GM23338 (cell line): ENCODE measurements around the gene SFMBT2. TPM values are rescaled to one million over a fixed set of nuclear protein-coding genes. Genes with fewer than 3 reads are reported as not detected.
A peak's percentile ranks its signal among the peaks of the same experiment; 100 is the strongest.

ENCODE experiments used
- ATAC-seq: fragments of 200-7000 bp; cut with Tn5 transposase; 3 replicates; pipeline ENCODE4 v1.9.1; 2020
- DNase-seq: peaks from one replicate; pipeline ENCODE4 v3.0.0-alpha.2; 2015; ENCODE audit warnings: low spot score
- H2AFZ ChIP-seq: fragments of 200-600 bp; sonication (generic); 2 replicates; pipeline ENCODE4 v1.8.0; 2016; ENCODE audit warnings: antibody characterized with exemption, mild to moderate bottlenecking, moderate library complexity
- H3F3A ChIP-seq: fragments of 200-600 bp; sonication (generic); replicated peaks from 2 replicates; pipeline ENCODE4 v1.8.0; 2017; ENCODE audit warnings: antibody characterized with exemption, mixed run types, low read depth
- H3K27ac ChIP-seq: fragments of 200-600 bp; sonication (generic); 2 replicates; pipeline ENCODE4 v1.6.1; 2016; ENCODE audit warnings: low read depth
- H3K27me3 ChIP-seq: fragments of 200-600 bp; sonication (generic); 2 replicates; pipeline ENCODE4 v1.8.0; 2016; ENCODE audit warnings: mild to moderate bottlenecking, mixed run types, moderate library complexity; ENCODE audit not compliant: insufficient read depth
- H3K36me3 ChIP-seq: fragments of 200-600 bp; sonication (generic); 2 replicates; pipeline ENCODE4 v1.8.0; 2016; ENCODE audit warnings: mild to moderate bottlenecking; ENCODE audit not compliant: insufficient read depth
- H3K4me1 ChIP-seq: fragments of 200-600 bp; sonication (generic); 2 replicates; pipeline ENCODE4 v1.8.0; 2016; ENCODE audit warnings: mild to moderate bottlenecking, moderate library complexity; ENCODE audit not compliant: insufficient read depth
- H3K4me2 ChIP-seq: fragments of 200-600 bp; sonication (generic); 2 replicates; pipeline ENCODE4 v1.7.1; 2017; ENCODE audit warnings: mixed run types
- H3K4me3 ChIP-seq: fragments of 200-600 bp; sonication (generic); 2 replicates; pipeline ENCODE4 v1.6.1; 2016; ENCODE audit warnings: mixed run types
- H3K79me2 ChIP-seq: fragments of 200-600 bp; sonication (generic); replicated peaks from 2 replicates; pipeline ENCODE4 v1.8.0; 2017; ENCODE audit warnings: mild to moderate bottlenecking; ENCODE audit not compliant: insufficient read depth
- H3K9me2 ChIP-seq: fragments of 200-600 bp; sonication (generic); 2 replicates; pipeline ENCODE4 v1.8.0; 2017; ENCODE audit not compliant: insufficient read depth
- H4K20me1 ChIP-seq: fragments of 200-600 bp; sonication (generic); replicated peaks from 2 replicates; pipeline ENCODE4 v1.8.0; 2017; ENCODE audit warnings: mild to moderate bottlenecking; ENCODE audit not compliant: insufficient read depth
- H3K27ac Mint-ChIP-seq: 2 replicates; pipeline ENCODE4 v1.8.0; 2020; ENCODE audit warnings: inconsistent platforms, mild to moderate bottlenecking, moderate library complexity, mixed read lengths
- H3K27me3 Mint-ChIP-seq: 3 replicates; pipeline ENCODE4 v1.8.0; 2022; ENCODE audit warnings: low read depth, mild to moderate bottlenecking, moderate library complexity, mixed read lengths, inconsistent platforms; ENCODE audit not compliant: insufficient read depth, poor library complexity
- H3K36me3 Mint-ChIP-seq: 3 replicates; pipeline ENCODE4 v1.8.0; 2021; ENCODE audit warnings: low read depth, mild to moderate bottlenecking, inconsistent platforms, moderate library complexity, mixed read lengths
- H3K4me1 Mint-ChIP-seq: 3 replicates; pipeline ENCODE4 v1.8.0; 2020; ENCODE audit warnings: mild to moderate bottlenecking, inconsistent platforms, mixed read lengths
- H3K4me3 Mint-ChIP-seq: 3 replicates; pipeline ENCODE4 v1.8.0; 2021; ENCODE audit warnings: moderate library complexity, mild to moderate bottlenecking, inconsistent platforms, mixed read lengths
- H3K9me3 Mint-ChIP-seq: 3 replicates; pipeline ENCODE4 v1.8.0; 2020; ENCODE audit warnings: moderate library complexity, mild to moderate bottlenecking, inconsistent platforms, mixed read lengths
- CREB1 ChIP-seq: fragments of 250-450 bp; sonication (Bioruptor Pico); IDR thresholded peaks from 2 replicates; pipeline ENCODE4 v1.5.0; 2020; ENCODE audit warnings: low read depth, mild to moderate bottlenecking, moderate library complexity
- EZH2 ChIP-seq: fragments of 200-600 bp; sonication (generic); IDR thresholded peaks from one replicate; pipeline ENCODE4 v1.8.0; 2017; ENCODE audit warnings: antibody characterized with exemption, mild to moderate bottlenecking, low read depth; ENCODE audit not compliant: unreplicated experiment
- EZH2phosphoT487 ChIP-seq: fragments of 200-600 bp; sonication (generic); IDR thresholded peaks from one replicate; pipeline ENCODE4 v1.8.1; 2018; ENCODE audit warnings: antibody characterized with exemption; ENCODE audit not compliant: unreplicated experiment
- JUNB ChIP-seq: IDR thresholded peaks from one replicate; pipeline ENCODE4 v1.6.1; 2016; ENCODE audit warnings: antibody characterized with exemption; ENCODE audit not compliant: unreplicated experiment
- NANOG ChIP-seq: IDR thresholded peaks from 2 replicates; pipeline ENCODE4 v1.6.1; 2016; ENCODE audit warnings: antibody characterized with exemption, borderline replicate concordance
- POLR2AphosphoS5 ChIP-seq: IDR thresholded peaks from 2 replicates; pipeline ENCODE4 v1.6.1; 2016; ENCODE audit warnings: antibody characterized with exemption, low read depth
- STAT1 ChIP-seq: IDR thresholded peaks from one replicate; pipeline ENCODE4 v1.6.1; 2016; ENCODE audit warnings: antibody characterized with exemption; ENCODE audit not compliant: unreplicated experiment
- ZNF114 ChIP-seq: fragments of 250-450 bp; sonication (Bioruptor Pico); IDR thresholded peaks from 2 replicates; pipeline ENCODE4 v1.5.0; 2020; ENCODE audit warnings: mild to moderate bottlenecking, moderate library complexity
- ZNF331 ChIP-seq: fragments of 250-450 bp; sonication (Bioruptor Pico); IDR thresholded peaks from 2 replicates; pipeline ENCODE4 v1.5.0; 2020; ENCODE audit warnings: low read depth, mild to moderate bottlenecking, moderate library complexity
- polyA plus RNA-seq: library from polyadenylated mRNA; unstranded; fragments of >200 nt; fragmentation: Nextera tagmentation; extraction: Ambion mirVana; gene quantifications from 2 replicates; pipeline ENCODE4 v1.2.1, GENCODE V29; 2016
- total RNA-seq: library from RNA; depleted of rRNA; stranded (reverse); fragments of >200 nt; shearing (Covaris generic); gene quantifications from 2 replicates; pipeline ENCODE4 v1.2.3, GENCODE V29; 2014
- TF ChIP-seq, protein P1 (sequence below), 2 experiments: fragments of 200-600 bp in 1 of 2; sonication (generic) in 1 of 2; conservative IDR thresholded peaks; 2 replicates each; pipeline versions ENCODE4 v1.5.1 to v1.6.1; 2016 to 2017; ENCODE audit warnings: antibody characterized with exemption in 2 of 2, low read depth in 2 of 2, mild to moderate bottlenecking in 2 of 2, moderate library complexity in 1 of 2
- TF ChIP-seq, protein P2 (sequence below): IDR thresholded peaks from one replicate; pipeline ENCODE4 v1.6.1; 2018; ENCODE audit warnings: antibody characterized with exemption; ENCODE audit not compliant: unreplicated experiment
- TF ChIP-seq, protein P3 (sequence below): IDR thresholded peaks from 2 replicates; pipeline ENCODE4 v1.6.1; 2016; ENCODE audit warnings: antibody characterized with exemption
- TF ChIP-seq, protein P4 (sequence below): fragments of 250-450 bp; sonication (Bioruptor Pico); IDR thresholded peaks from 2 replicates; pipeline ENCODE4 v1.5.0; 2020; ENCODE audit warnings: mild to moderate bottlenecking, moderate library complexity

The SFMBT2 gene
- total and polyA plus RNA-seq, 2 experiments from 2014 or later, result 2.7 to 6.7 TPM

DNA sequence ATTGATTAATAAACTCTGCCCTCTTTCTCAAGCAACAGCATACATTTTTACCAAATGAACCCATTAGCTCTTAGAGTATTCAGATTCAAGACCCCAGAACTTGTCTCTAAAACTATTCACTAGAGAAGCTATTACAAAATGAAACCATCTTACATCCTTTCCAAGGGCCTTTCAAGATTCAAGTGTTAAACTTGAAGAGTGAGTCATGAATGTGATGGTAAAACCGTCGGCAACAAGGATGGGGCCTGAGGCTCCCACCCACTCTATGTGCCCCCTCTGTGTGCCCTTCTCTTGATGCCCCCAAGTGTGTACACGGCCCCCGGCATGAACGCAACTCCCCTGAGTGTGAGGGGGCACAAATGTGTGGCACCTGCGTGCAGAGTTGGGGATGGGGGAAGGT is 46.4 kb downstream of the SFMBT2 start:
- H3K27ac Mint-ChIP-seq, result peak overlapping the region; percentile 16; the same call in 1 of the 2 replicates
- no peaks in the 10 kb centered on the region; the same call in 1 of the 2 replicates for H4K20me1 ChIP-seq
- TF ChIP-seq STAT1 (no peak), POLR2AphosphoS5 (no peak), ZNF114 (no peak), ZNF331 (no peak), CREB1 (CRISPR knock-in tag) (no peak), EZH2phosphoT487 (no peak), EZH2 (no peak), NANOG (no peak), JUNB (no peak)
- TF ChIP-seq, protein P1, sequence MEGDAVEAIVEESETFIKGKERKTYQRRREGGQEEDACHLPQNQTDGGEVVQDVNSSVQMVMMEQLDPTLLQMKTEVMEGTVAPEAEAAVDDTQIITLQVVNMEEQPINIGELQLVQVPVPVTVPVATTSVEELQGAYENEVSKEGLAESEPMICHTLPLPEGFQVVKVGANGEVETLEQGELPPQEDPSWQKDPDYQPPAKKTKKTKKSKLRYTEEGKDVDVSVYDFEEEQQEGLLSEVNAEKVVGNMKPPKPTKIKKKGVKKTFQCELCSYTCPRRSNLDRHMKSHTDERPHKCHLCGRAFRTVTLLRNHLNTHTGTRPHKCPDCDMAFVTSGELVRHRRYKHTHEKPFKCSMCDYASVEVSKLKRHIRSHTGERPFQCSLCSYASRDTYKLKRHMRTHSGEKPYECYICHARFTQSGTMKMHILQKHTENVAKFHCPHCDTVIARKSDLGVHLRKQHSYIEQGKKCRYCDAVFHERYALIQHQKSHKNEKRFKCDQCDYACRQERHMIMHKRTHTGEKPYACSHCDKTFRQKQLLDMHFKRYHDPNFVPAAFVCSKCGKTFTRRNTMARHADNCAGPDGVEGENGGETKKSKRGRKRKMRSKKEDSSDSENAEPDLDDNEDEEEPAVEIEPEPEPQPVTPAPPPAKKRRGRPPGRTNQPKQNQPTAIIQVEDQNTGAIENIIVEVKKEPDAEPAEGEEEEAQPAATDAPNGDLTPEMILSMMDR (conservative IDR thresholded peaks at IDR 0.05; ENCODE audit: low read depth in 2 of 2), result no peak
- TF ChIP-seq, protein P2, sequence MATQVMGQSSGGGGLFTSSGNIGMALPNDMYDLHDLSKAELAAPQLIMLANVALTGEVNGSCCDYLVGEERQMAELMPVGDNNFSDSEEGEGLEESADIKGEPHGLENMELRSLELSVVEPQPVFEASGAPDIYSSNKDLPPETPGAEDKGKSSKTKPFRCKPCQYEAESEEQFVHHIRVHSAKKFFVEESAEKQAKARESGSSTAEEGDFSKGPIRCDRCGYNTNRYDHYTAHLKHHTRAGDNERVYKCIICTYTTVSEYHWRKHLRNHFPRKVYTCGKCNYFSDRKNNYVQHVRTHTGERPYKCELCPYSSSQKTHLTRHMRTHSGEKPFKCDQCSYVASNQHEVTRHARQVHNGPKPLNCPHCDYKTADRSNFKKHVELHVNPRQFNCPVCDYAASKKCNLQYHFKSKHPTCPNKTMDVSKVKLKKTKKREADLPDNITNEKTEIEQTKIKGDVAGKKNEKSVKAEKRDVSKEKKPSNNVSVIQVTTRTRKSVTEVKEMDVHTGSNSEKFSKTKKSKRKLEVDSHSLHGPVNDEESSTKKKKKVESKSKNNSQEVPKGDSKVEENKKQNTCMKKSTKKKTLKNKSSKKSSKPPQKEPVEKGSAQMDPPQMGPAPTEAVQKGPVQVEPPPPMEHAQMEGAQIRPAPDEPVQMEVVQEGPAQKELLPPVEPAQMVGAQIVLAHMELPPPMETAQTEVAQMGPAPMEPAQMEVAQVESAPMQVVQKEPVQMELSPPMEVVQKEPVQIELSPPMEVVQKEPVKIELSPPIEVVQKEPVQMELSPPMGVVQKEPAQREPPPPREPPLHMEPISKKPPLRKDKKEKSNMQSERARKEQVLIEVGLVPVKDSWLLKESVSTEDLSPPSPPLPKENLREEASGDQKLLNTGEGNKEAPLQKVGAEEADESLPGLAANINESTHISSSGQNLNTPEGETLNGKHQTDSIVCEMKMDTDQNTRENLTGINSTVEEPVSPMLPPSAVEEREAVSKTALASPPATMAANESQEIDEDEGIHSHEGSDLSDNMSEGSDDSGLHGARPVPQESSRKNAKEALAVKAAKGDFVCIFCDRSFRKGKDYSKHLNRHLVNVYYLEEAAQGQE, result no peak
- TF ChIP-seq, protein P3, sequence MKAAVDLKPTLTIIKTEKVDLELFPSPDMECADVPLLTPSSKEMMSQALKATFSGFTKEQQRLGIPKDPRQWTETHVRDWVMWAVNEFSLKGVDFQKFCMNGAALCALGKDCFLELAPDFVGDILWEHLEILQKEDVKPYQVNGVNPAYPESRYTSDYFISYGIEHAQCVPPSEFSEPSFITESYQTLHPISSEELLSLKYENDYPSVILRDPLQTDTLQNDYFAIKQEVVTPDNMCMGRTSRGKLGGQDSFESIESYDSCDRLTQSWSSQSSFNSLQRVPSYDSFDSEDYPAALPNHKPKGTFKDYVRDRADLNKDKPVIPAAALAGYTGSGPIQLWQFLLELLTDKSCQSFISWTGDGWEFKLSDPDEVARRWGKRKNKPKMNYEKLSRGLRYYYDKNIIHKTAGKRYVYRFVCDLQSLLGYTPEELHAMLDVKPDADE, result no peak
- TF ChIP-seq, protein P4, sequence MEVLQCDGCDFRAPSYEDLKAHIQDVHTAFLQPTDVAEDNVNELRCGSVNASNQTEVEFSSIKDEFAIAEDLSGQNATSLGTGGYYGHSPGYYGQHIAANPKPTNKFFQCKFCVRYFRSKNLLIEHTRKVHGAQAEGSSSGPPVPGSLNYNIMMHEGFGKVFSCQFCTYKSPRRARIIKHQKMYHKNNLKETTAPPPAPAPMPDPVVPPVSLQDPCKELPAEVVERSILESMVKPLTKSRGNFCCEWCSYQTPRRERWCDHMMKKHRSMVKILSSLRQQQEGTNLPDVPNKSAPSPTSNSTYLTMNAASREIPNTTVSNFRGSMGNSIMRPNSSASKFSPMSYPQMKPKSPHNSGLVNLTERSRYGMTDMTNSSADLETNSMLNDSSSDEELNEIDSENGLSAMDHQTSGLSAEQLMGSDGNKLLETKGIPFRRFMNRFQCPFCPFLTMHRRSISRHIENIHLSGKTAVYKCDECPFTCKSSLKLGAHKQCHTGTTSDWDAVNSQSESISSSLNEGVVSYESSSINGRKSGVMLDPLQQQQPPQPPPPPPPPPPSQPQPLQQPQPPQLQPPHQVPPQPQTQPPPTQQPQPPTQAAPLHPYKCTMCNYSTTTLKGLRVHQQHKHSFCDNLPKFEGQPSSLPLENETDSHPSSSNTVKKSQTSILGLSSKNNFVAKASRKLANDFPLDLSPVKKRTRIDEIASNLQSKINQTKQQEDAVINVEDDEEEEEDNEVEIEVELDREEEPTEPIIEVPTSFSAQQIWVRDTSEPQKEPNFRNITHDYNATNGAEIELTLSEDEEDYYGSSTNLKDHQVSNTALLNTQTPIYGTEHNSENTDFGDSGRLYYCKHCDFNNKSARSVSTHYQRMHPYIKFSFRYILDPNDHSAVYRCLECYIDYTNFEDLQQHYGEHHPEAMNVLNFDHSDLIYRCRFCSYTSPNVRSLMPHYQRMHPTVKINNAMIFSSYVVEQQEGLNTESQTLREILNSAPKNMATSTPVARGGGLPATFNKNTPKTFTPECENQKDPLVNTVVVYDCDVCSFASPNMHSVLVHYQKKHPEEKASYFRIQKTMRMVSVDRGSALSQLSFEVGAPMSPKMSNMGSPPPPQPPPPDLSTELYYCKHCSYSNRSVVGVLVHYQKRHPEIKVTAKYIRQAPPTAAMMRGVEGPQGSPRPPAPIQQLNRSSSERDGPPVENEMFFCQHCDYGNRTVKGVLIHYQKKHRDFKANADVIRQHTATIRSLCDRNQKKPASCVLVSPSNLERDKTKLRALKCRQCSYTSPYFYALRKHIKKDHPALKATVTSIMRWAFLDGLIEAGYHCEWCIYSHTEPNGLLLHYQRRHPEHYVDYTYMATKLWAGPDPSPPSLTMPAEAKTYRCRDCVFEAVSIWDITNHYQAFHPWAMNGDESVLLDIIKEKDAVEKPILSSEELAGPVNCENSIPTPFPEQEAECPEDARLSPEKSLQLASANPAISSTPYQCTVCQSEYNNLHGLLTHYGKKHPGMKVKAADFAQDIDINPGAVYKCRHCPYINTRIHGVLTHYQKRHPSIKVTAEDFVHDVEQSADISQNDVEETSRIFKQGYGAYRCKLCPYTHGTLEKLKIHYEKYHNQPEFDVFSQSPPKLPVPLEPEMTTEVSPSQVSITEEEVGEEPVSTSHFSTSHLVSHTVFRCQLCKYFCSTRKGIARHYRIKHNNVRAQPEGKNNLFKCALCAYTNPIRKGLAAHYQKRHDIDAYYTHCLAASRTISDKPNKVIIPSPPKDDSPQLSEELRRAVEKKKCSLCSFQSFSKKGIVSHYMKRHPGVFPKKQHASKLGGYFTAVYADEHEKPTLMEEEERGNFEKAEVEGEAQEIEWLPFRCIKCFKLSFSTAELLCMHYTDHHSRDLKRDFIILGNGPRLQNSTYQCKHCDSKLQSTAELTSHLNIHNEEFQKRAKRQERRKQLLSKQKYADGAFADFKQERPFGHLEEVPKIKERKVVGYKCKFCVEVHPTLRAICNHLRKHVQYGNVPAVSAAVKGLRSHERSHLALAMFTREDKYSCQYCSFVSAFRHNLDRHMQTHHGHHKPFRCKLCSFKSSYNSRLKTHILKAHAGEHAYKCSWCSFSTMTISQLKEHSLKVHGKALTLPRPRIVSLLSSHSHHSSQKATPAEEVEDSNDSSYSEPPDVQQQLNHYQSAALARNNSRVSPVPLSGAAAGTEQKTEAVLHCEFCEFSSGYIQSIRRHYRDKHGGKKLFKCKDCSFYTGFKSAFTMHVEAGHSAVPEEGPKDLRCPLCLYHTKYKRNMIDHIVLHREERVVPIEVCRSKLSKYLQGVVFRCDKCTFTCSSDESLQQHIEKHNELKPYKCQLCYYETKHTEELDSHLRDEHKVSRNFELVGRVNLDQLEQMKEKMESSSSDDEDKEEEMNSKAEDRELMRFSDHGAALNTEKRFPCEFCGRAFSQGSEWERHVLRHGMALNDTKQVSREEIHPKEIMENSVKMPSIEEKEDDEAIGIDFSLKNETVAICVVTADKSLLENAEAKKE (CRISPR knock-in tag), result no peak
- peaks cover 15% of the 10 kb centered on the region for H3K4me1 Mint-ChIP-seq
- H3K27ac ChIP-seq, result 0 out of 2 replicates have a peak overlapping the region, but pooled peaks have one; percentile 4
- no peak overlapping the region for H2AFZ ChIP-seq
- H3K4me2 ChIP-seq, result peak overlapping the region; percentile 23; the same call in 1 of the 2 replicates
- peaks cover 20% of the 10 kb centered on the region for H3K36me3 ChIP-seq
- peaks cover 39% of the 10 kb centered on the region for H3K9me3 Mint-ChIP-seq
- H3K9me2 ChIP-seq, result no peaks in the 10 kb centered on the region
- H3K79me2 ChIP-seq, result peaks cover 5% of the 10 kb centered on the region; the same call in 1 of the 2 replicates
- H3K4me1 ChIP-seq, result peaks cover 21% of the 10 kb centered on the region; the same call in 1 of the 2 replicates
- peaks cover 44% of the 10 kb centered on the region for H3K36me3 Mint-ChIP-seq
- H3K27me3 ChIP-seq, result no peaks in the 10 kb centered on the region
- ATAC-seq (no peak), DNase-seq (no peak)
- H3K4me3 Mint-ChIP-seq, result no peak overlapping the region
- H3K4me3 ChIP-seq, result no peak overlapping the region
- no peaks in the 10 kb centered on the region for H3F3A ChIP-seq
- H3K27me3 Mint-ChIP-seq, result peaks cover 4% of the 10 kb centered on the region
